ENCODE data around the gene DGKB. TPM values are rescaled to one million over a fixed set of nuclear protein-coding genes. Genes with fewer than 3 reads are reported as not detected.

Gene DGKB
- total RNA-seq, 4 donors from 2014 or later: 17.3 to 54.9 (median 26.1) TPM

DNA sequence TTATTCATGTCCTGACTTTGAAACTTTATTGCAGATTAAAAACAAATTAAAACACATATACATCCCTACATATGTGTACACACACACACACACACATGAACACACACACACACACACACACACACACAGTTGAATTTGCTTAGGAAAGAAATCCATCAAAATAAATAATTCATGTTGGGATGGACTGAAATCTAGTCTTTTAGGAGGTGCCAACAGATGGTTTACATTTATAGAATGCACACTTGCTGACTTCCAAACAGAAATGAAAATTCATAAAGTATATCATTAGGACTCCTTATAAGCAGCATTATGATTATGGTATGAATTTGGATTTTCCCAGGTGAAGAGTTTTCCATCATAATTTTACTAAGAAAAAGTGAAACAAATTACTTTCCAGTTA, 642.5 kb downstream of the DGKB start:
- no peaks in the 10 kb centered on the region for H3K36me3 ChIP-seq
- no peak overlapping the region for H3K27ac ChIP-seq
- H3K4me1 ChIP-seq: peaks cover 0 to 15% (median 0%) of the 10 kb centered on the region in 3 donors
- no peaks in the 10 kb centered on the region for H3K27me3 ChIP-seq
- ATAC-seq: no peak
- no peaks in the 10 kb centered on the region for H3K9me3 ChIP-seq
- no peak for TF ChIP-seq POLR2A (IDR thresholded peaks at IDR 0.05)
- no peak for TF ChIP-seq POLR2AphosphoS5 (IDR thresholded peaks at IDR 0.05)
- no peak for TF ChIP-seq EP300 (IDR thresholded peaks at IDR 0.05)
- TF ChIP-seq, protein P1, sequence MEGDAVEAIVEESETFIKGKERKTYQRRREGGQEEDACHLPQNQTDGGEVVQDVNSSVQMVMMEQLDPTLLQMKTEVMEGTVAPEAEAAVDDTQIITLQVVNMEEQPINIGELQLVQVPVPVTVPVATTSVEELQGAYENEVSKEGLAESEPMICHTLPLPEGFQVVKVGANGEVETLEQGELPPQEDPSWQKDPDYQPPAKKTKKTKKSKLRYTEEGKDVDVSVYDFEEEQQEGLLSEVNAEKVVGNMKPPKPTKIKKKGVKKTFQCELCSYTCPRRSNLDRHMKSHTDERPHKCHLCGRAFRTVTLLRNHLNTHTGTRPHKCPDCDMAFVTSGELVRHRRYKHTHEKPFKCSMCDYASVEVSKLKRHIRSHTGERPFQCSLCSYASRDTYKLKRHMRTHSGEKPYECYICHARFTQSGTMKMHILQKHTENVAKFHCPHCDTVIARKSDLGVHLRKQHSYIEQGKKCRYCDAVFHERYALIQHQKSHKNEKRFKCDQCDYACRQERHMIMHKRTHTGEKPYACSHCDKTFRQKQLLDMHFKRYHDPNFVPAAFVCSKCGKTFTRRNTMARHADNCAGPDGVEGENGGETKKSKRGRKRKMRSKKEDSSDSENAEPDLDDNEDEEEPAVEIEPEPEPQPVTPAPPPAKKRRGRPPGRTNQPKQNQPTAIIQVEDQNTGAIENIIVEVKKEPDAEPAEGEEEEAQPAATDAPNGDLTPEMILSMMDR (IDR thresholded peaks at IDR 0.05): no peak
- H3K4me3 ChIP-seq: no peak overlapping the region

GRCh38 chr7:14258861-14259260, 643.7 kb downstream of the DGKB start:
- TF ChIP-seq POLR2AphosphoS5 (IDR thresholded peaks at IDR 0.05): no peak
- TF ChIP-seq EP300 (IDR thresholded peaks at IDR 0.05): no peak
- no peak for ATAC-seq
- Histone ChIP-seq H3K9me3 (no peaks in the 10 kb centered on the region), H3K4me1 (peaks cover 0 to 15% (median 0%) of the 10 kb centered on the region in 3 donors), H3K27me3 (no peaks in the 10 kb centered on the region), H3K4me3 (no peak overlapping the region), H3K27ac (no peak overlapping the region), H3K36me3 (no peaks in the 10 kb centered on the region)
- WGBS, 2 donors (ENCODE audit: low coverage in 1 of 2): 92 to 95% methylated on average over 1 of the region's 1 CpG

DNA sequence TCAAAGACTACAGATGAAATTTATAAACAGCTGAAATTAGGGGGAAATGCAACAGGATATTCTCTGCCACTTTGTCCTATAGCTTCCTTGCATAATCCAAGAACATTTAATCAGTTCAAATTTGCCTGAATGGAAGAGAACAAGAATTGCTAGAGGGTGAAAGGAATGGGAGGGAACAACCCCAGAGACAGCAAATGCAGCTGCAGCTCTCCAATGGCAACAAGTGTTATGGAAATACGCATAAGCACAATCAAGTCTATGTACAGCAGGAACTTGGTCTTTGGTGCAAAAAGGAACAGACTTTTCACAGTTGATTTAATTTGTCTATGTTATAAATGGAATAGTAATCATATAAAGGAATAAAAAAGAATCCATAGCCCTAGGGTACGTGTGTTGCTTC, 644.1 kb downstream of the DGKB start:
- TF ChIP-seq, protein P1 (IDR thresholded peaks at IDR 0.05): no peak
- TF ChIP-seq EP300 (IDR thresholded peaks at IDR 0.05) (no peak), POLR2A (IDR thresholded peaks at IDR 0.05) (no peak), POLR2AphosphoS5 (IDR thresholded peaks at IDR 0.05) (no peak)
- H3K27me3 ChIP-seq: no peaks in the 10 kb centered on the region
- no peak for ATAC-seq

DNA sequence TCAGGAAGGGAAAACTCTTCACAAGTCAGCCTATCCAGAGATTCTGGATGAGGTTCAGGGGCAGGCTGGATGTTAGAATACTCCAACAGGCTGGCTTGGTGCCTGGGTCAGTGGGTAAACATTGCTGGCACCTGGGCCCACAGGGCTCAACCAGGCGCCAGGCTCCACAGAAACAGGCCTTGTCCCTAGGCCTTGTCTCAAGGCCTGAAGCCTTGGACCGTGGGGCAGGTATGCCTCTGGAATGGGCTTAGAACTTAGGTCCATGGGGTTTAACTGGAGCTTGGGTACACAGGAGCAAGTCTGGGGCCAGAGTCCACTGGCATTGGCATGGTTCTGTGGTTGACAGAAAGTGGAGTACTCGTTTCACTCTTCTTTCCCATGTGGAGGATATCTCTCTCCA, 650.1 kb downstream of the DGKB start:
- no peaks in the 10 kb centered on the region for H3K9me3 ChIP-seq
- no peak overlapping the region for H3K4me3 ChIP-seq
- no peak overlapping the region for H3K27ac ChIP-seq
- no peaks in the 10 kb centered on the region for H3K36me3 ChIP-seq
- peaks cover 0 to 15% (median 0%) of the 10 kb centered on the region in 3 donors for H3K4me1 ChIP-seq
- WGBS, 2 donors (ENCODE audit: low coverage in 1 of 2): 100% methylated on average over 1 of the region's 3 CpGs; no CpG with 5 or more reads in 1 of the 2 donors
- no peaks in the 10 kb centered on the region for H3K27me3 ChIP-seq
- no peak for ATAC-seq
- TF ChIP-seq POLR2A (IDR thresholded peaks at IDR 0.05) (no peak), EP300 (IDR thresholded peaks at IDR 0.05) (no peak), POLR2AphosphoS5 (IDR thresholded peaks at IDR 0.05) (no peak)
- TF ChIP-seq, protein P1 (IDR thresholded peaks at IDR 0.05): no peak

More for the DNA sequence above, 644.1 kb downstream of the DGKB start:
- H3K4me1 ChIP-seq: peaks cover 0 to 15% (median 0%) of the 10 kb centered on the region in 3 donors
- 83 to 85% methylated on average over 2 of the region's 2 CpGs for WGBS, 2 donors (ENCODE audit: low coverage in 1 of 2)
- H3K36me3 ChIP-seq: no peaks in the 10 kb centered on the region
- H3K4me3 ChIP-seq: no peak overlapping the region
- H3K27ac ChIP-seq: no peak overlapping the region
- no peaks in the 10 kb centered on the region for H3K9me3 ChIP-seq

GRCh38 chr7:14242175-14242574, 660.4 kb downstream of the DGKB start:
- no peak overlapping the region for H3K27ac ChIP-seq
- H3K9me3 ChIP-seq: no peaks in the 10 kb centered on the region
- H3K27me3 ChIP-seq: no peaks in the 10 kb centered on the region
- H3K4me1 ChIP-seq: no peaks in the 10 kb centered on the region
- no peak for TF ChIP-seq POLR2AphosphoS5 (IDR thresholded peaks at IDR 0.05)
- TF ChIP-seq, protein P1 (IDR thresholded peaks at IDR 0.05): no peak
- no peak for TF ChIP-seq POLR2A (IDR thresholded peaks at IDR 0.05)
- no peak for TF ChIP-seq EP300 (IDR thresholded peaks at IDR 0.05)
- WGBS, 2 donors (ENCODE audit: low coverage in 1 of 2): 67 to 73% methylated on average over 4 to 5 of the region's 5 CpGs
- no peaks in the 10 kb centered on the region for H3K36me3 ChIP-seq
- ATAC-seq: no peak
- H3K4me3 ChIP-seq: no peak overlapping the region

All from gastroesophageal sphincter (tissue), 4 donors.